Ishikawa (cell line): ENCODE measurements around the gene EEF1AKMT1.

Experiments
- CEBPB ChIP-seq: IDR thresholded peaks from 2 replicates; pipeline ENCODE4 v1.6.1; 2012
- CREB1 ChIP-seq: IDR thresholded peaks from 2 replicates; pipeline ENCODE4 v1.6.1; 2012; ENCODE audit warnings: low read depth
- EGR1 ChIP-seq: IDR thresholded peaks from 2 replicates; pipeline ENCODE4 v1.6.1; 2012
- EP300 ChIP-seq: IDR thresholded peaks from 2 replicates; pipeline ENCODE4 v1.6.1; 2012; ENCODE audit warnings: borderline replicate concordance
- FOXM1 ChIP-seq: IDR thresholded peaks from 2 replicates; pipeline ENCODE4 v1.6.1; 2012; ENCODE audit warnings: low read depth, borderline replicate concordance
- NFIC ChIP-seq: IDR thresholded peaks from 2 replicates; pipeline ENCODE4 v1.6.1; 2012
- RAD21 ChIP-seq: IDR thresholded peaks from 2 replicates; pipeline ENCODE4 v1.6.1; 2012; ENCODE audit warnings: low read depth
- TAF1 ChIP-seq: IDR thresholded peaks from 2 replicates; pipeline ENCODE4 v1.6.1; 2012; ENCODE audit warnings: low read depth, mild to moderate bottlenecking
- TCF12 ChIP-seq: IDR thresholded peaks from 2 replicates; pipeline ENCODE4 v1.6.1; 2012; ENCODE audit warnings: low read depth
- TEAD4 ChIP-seq: IDR thresholded peaks from 2 replicates; pipeline ENCODE4 v1.6.1; 2012
- YY1 ChIP-seq: IDR thresholded peaks from 2 replicates; pipeline ENCODE4 v1.6.1; 2012; ENCODE audit warnings: low read depth
- ZBTB7A ChIP-seq: IDR thresholded peaks from 2 replicates; pipeline ENCODE4 v1.6.1; 2012; ENCODE audit warnings: low read depth
- TF ChIP-seq, protein P1 (sequence below): IDR thresholded peaks from 2 replicates; pipeline ENCODE4 v1.6.1; 2012; ENCODE audit warnings: low read depth, mild to moderate bottlenecking
- TF ChIP-seq, protein P2 (sequence below): IDR thresholded peaks from 2 replicates; pipeline ENCODE4 v1.6.1; 2012
- TF ChIP-seq, protein P3 (sequence below): IDR thresholded peaks from 2 replicates; pipeline ENCODE4 v1.6.1; 2012

EEF1AKMT1 gene

GRCh38 chr13:20718958-20719566 lies 54.7 kb downstream of the EEF1AKMT1 start:
- no peak for TF ChIP-seq YY1
- no peak for TF ChIP-seq EP300
- no peak for TF ChIP-seq TAF1
- TF ChIP-seq, protein P1, sequence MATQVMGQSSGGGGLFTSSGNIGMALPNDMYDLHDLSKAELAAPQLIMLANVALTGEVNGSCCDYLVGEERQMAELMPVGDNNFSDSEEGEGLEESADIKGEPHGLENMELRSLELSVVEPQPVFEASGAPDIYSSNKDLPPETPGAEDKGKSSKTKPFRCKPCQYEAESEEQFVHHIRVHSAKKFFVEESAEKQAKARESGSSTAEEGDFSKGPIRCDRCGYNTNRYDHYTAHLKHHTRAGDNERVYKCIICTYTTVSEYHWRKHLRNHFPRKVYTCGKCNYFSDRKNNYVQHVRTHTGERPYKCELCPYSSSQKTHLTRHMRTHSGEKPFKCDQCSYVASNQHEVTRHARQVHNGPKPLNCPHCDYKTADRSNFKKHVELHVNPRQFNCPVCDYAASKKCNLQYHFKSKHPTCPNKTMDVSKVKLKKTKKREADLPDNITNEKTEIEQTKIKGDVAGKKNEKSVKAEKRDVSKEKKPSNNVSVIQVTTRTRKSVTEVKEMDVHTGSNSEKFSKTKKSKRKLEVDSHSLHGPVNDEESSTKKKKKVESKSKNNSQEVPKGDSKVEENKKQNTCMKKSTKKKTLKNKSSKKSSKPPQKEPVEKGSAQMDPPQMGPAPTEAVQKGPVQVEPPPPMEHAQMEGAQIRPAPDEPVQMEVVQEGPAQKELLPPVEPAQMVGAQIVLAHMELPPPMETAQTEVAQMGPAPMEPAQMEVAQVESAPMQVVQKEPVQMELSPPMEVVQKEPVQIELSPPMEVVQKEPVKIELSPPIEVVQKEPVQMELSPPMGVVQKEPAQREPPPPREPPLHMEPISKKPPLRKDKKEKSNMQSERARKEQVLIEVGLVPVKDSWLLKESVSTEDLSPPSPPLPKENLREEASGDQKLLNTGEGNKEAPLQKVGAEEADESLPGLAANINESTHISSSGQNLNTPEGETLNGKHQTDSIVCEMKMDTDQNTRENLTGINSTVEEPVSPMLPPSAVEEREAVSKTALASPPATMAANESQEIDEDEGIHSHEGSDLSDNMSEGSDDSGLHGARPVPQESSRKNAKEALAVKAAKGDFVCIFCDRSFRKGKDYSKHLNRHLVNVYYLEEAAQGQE = no peak
- no peak for TF ChIP-seq FOXM1

DNA sequence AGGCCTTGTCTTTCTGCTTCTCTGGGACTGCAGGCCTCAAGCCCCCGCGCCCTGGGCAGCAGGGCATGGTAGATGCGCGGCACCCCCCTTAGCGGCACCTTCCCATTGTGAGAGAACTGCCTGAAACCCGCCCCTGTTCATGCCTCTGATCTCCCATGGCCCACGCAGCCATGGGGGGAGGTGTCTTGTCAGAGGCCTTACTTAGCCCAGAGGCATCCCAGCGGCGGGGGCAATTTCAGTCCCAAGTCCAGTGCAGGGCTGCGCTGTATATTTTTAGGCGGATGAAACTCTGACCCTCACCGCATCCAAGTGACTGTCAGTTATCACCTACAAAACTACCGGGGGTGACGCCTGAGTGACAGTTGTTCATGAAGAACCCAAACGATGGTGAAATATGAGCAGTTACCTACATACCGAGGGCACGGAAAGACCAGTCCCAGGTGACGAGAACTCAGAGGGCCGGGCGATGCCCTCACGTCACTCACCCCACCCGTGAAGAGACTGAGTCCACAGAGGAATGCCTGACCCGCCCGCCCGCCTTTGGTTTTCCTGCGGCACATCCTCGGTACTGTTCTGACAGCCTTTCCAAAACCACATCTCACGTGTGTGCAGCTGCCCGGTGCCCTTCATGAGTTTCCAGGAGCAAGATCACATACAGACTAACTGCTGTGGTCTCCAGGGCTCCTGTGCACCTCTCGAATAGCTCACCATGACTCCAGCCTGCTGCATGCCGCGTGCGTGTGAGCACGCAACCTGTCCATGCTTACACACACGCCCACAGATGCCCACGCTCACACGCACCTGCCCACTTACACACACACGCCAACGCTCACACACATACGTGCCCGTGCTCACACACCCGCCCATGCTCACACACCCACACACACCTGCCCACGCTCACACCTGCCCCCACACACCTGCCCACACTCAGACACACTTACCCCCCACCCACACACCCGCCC lies 55.9 kb downstream of the EEF1AKMT1 start:
- TF ChIP-seq RAD21 (no peak), ZBTB7A (no peak), NFIC (no peak), EGR1 (no peak), TCF12 (no peak), CREB1 (no peak)

DNA sequence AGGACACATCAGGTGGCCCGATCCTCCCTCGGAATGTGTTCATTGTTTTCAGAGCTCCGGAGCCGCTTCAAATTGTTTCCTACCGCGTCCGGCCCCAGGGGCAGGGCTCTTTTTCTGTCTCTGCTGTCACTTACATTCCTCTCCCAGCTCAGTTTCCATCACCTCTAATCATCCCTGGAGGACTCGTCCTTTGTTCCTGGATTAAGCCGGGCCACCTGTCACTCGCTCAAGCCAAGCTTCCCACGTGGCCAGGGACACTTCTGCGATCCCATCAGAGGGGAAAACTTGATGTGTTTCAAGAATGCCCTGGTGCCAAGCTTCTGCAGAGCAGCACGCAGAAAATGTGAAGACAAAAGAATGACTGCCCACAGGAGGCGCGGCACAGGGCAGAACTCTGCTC lies 56.8 kb downstream of the EEF1AKMT1 start:
- TF ChIP-seq, protein P2, sequence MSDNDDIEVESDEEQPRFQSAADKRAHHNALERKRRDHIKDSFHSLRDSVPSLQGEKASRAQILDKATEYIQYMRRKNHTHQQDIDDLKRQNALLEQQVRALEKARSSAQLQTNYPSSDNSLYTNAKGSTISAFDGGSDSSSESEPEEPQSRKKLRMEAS = peak; percentile 47; the same call in 1 of the 2 replicates
- TF ChIP-seq TCF12 = no peak

DNA sequence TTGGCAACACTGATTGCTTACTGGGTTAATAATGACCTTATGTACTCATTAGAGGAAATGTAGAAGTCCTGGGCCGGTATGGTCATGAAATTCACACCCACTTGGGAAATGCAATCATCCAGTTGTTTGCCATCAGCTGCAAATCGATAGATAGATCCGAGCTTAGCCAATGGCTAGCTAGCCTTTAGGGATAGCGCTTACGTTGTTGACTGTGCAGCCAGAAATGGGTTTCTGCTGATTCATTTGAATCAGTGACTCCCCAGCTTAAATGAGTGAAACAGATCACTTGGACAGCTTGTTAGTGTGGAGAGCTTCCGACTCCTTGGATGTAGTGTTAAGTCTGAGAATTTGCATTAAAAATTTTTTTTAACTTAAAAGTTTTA lies 58.4 kb downstream of the EEF1AKMT1 start:
- TF ChIP-seq EGR1 = no peak
- TF ChIP-seq, protein P2 = no peak
- TF ChIP-seq ZBTB7A = no peak
- TF ChIP-seq RAD21 = no peak
- TF ChIP-seq NFIC = no peak
- no peak for TF ChIP-seq FOXM1
- no peak for TF ChIP-seq TCF12
- TF ChIP-seq, protein P3, sequence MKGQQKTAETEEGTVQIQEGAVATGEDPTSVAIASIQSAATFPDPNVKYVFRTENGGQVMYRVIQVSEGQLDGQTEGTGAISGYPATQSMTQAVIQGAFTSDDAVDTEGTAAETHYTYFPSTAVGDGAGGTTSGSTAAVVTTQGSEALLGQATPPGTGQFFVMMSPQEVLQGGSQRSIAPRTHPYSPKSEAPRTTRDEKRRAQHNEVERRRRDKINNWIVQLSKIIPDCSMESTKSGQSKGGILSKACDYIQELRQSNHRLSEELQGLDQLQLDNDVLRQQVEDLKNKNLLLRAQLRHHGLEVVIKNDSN = no peak
- no peak for TF ChIP-seq YY1
- TF ChIP-seq TAF1 = no peak
- TF ChIP-seq TEAD4 = no peak
- TF ChIP-seq CREB1 = no peak
- TF ChIP-seq, protein P1 = no peak
- TF ChIP-seq EP300 = no peak
- TF ChIP-seq CEBPB = no peak

DNA sequence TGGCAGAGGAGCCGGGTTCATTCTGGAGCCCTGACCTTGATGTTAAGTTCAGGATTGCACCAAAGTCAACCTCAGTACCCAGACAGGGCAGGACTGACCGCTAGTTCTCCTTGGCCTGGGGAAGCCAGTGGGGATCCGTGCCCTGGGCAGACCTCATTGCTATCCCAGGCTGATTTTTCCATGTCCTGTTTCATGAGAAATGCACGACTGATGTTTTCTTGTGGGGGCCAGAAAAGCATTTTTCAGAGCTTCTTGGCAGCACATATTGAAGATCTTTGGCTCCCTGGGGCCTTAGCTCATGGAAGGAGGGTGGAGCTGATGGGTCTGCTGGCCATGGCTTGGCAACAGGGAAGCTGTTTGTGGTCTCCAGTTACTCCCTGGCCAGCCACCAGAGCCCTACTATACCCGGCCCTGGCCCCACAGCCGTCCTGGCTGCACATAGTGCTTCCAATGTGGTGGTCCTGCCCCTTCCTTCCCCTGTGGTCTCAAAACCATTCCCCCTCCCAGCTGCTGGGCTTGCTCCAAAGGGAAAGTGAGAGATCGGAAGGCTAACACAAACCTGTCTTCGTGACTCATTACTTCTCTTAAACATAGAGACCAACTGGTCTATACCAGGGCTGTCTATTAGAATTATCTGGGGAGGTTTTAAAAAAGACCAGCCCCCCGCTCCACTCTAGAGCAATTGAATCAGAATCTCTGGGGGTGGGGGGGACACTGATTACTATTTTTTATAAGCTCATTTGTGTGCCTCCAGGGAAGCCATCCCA lies 59.0 kb downstream of the EEF1AKMT1 start:
- TF ChIP-seq NFIC (no peak), YY1 (no peak), EGR1 (no peak), FOXM1 (no peak), CEBPB (no peak), ZBTB7A (no peak), TAF1 (no peak), RAD21 (no peak), TCF12 (no peak), CREB1 (no peak), TEAD4 (no peak)
- TF ChIP-seq, protein P2 = no peak
- TF ChIP-seq, protein P1 = no peak
- TF ChIP-seq, protein P3 = no peak
